Mesendoderm (in vitro differentiated cells): Measurements from ENCODE around the gene CBARP.

Experiments
- DNase-seq: peaks from one replicate; pipeline ENCODE4 v3.0.0; 2013
- H2AK5ac ChIP-seq: 2 replicates; pipeline ENCODE4 v1.6.1; 2013; ENCODE audit warnings: low read length, inconsistent platforms
- H2BK120ac ChIP-seq: 2 replicates; pipeline ENCODE4 v1.6.1; 2013; ENCODE audit warnings: low read depth, mild to moderate bottlenecking, low read length, moderate library complexity, mixed read lengths
- H2BK15ac ChIP-seq: replicated peaks from 2 replicates; pipeline ENCODE4 v1.6.1; 2013; ENCODE audit warnings: low read depth, mild to moderate bottlenecking, moderate library complexity
- H2BK5ac ChIP-seq: 2 replicates; pipeline ENCODE4 v1.6.1; 2013; ENCODE audit warnings: low read length, inconsistent platforms
- H3K18ac ChIP-seq: 2 replicates; pipeline ENCODE4 v1.6.1; 2013; ENCODE audit warnings: mild to moderate bottlenecking, low read length, mixed read lengths
- H3K23ac ChIP-seq: one replicate; pipeline ENCODE4 v1.6.1; 2013; ENCODE audit warnings: low read length
- H3K27ac ChIP-seq: 2 replicates; pipeline ENCODE4 v1.5.1; 2013; ENCODE audit warnings: low read depth, mild to moderate bottlenecking, inconsistent platforms, low read length, moderate library complexity
- H3K27me3 ChIP-seq: 2 replicates; pipeline ENCODE4 v1.6.1; 2013; ENCODE audit warnings: low read length, control low read depth, mild to moderate bottlenecking, inconsistent platforms; ENCODE audit not compliant: insufficient read depth, poor library complexity
- H3K36me3 ChIP-seq: 2 replicates; pipeline ENCODE4 v1.6.1; 2013; ENCODE audit warnings: low read length, inconsistent platforms; ENCODE audit not compliant: control insufficient read depth, insufficient read depth
- H3K4ac ChIP-seq: one replicate; pipeline ENCODE4 v1.6.1; 2013; ENCODE audit warnings: low read depth, mild to moderate bottlenecking, low read length, moderate library complexity
- H3K4me1 ChIP-seq: 2 replicates; pipeline ENCODE4 v1.6.1; 2013; ENCODE audit warnings: low read depth, low read length, inconsistent platforms; ENCODE audit not compliant: control insufficient read depth
- H3K4me2 ChIP-seq: 2 replicates; pipeline ENCODE4 v1.6.1; 2013; ENCODE audit warnings: low read length
- H3K4me3 ChIP-seq: 2 replicates; pipeline ENCODE4 v1.5.1; 2013; ENCODE audit warnings: mild to moderate bottlenecking, low read length
- H3K56ac ChIP-seq: one replicate; pipeline ENCODE4 v1.6.1; 2013; ENCODE audit warnings: low read length
- H3K79me1 ChIP-seq: 2 replicates; pipeline ENCODE4 v1.6.1; 2013; ENCODE audit warnings: low read length, inconsistent platforms
- H3K79me2 ChIP-seq: 2 replicates; pipeline ENCODE4 v1.6.1; 2013; ENCODE audit warnings: mild to moderate bottlenecking, low read length; ENCODE audit not compliant: control insufficient read depth, insufficient read depth
- H3K9ac ChIP-seq: 2 replicates; pipeline ENCODE4 v1.6.1; 2013; ENCODE audit warnings: low read length, inconsistent platforms
- H4K5ac ChIP-seq: one replicate; pipeline ENCODE4 v1.6.1; 2013; ENCODE audit warnings: low read length
- H4K8ac ChIP-seq: one replicate; pipeline ENCODE4 v1.6.1; 2013; ENCODE audit warnings: low read depth, mild to moderate bottlenecking, control low read depth, low read length, moderate library complexity
- WGBS: extraction: QIAGEN DNeasy Blood & Tissue Kit; methylation state at CpG from one replicate; pipeline ENCODE4 v1.1.7; 2013; ENCODE audit warnings: low lambda C conversion rate, missing lambda C conversion rate; ENCODE audit not compliant: insufficient coverage; ENCODE audit errors: extremely low coverage; 5-methylcytosine and 5-hydroxymethylcytosine counted together

Gene CBARP

GRCh38 chr19:1217366-1217765, 20.4 kb downstream of the CBARP start:
- H4K8ac ChIP-seq = no peak overlapping the region
- WGBS = no CpG with 5 or more reads among the region's 15 CpGs
- no peak overlapping the region for H2BK15ac ChIP-seq
- no peaks in the 10 kb centered on the region for H3K27me3 ChIP-seq
- no peak overlapping the region for H4K5ac ChIP-seq
- no peak overlapping the region for H3K4me2 ChIP-seq
- no peak overlapping the region for H3K56ac ChIP-seq
- H3K4ac ChIP-seq = no peak overlapping the region
- H3K79me1 ChIP-seq = peaks cover 26% of the 10 kb centered on the region
- H2AK5ac ChIP-seq = no peak overlapping the region
- H3K18ac ChIP-seq = no peak overlapping the region
- peaks cover 44% of the 10 kb centered on the region for H3K79me2 ChIP-seq
- H3K9ac ChIP-seq = no peak overlapping the region
- no peak overlapping the region for H2BK5ac ChIP-seq
- no peak overlapping the region for H3K23ac ChIP-seq
- H3K36me3 ChIP-seq = no peaks in the 10 kb centered on the region
- no peak overlapping the region for H3K4me3 ChIP-seq
- no peaks in the 10 kb centered on the region for H3K4me1 ChIP-seq
- no peak for DNase-seq
- H3K27ac ChIP-seq = peak overlapping the region; percentile 6
- no peak overlapping the region for H2BK120ac ChIP-seq

GRCh38 chr19:1216756-1217155, 21.0 kb downstream of the CBARP start:
- H3K56ac ChIP-seq = no peak overlapping the region
- no peak overlapping the region for H3K9ac ChIP-seq
- H2BK120ac ChIP-seq = no peak overlapping the region
- H3K18ac ChIP-seq = no peak overlapping the region
- no peak overlapping the region for H4K5ac ChIP-seq
- H3K79me2 ChIP-seq = peaks cover 50% of the 10 kb centered on the region
- no peaks in the 10 kb centered on the region for H3K36me3 ChIP-seq
- no CpG with 5 or more reads among the region's 12 CpGs for whole genome bisulfite sequencing
- H3K23ac ChIP-seq = no peak overlapping the region
- H2BK15ac ChIP-seq = no peak overlapping the region
- no peaks in the 10 kb centered on the region for H3K4me1 ChIP-seq
- no peak overlapping the region for H3K4me2 ChIP-seq
- H3K27me3 ChIP-seq = no peaks in the 10 kb centered on the region
- H3K27ac ChIP-seq = no peak overlapping the region
- no peak overlapping the region for H2BK5ac ChIP-seq
- DNase-seq = no peak
- peaks cover 27% of the 10 kb centered on the region for H3K79me1 ChIP-seq
- no peak overlapping the region for H2AK5ac ChIP-seq
- no peak overlapping the region for H3K4ac ChIP-seq
- no peak overlapping the region for H3K4me3 ChIP-seq
- no peak overlapping the region for H4K8ac ChIP-seq

- Histone ChIP-seq H2BK120ac (no peak overlapping the region), H3K27me3 (no peaks in the 10 kb centered on the region), H3K56ac (no peak overlapping the region), H3K79me2 (peaks cover 65% of the 10 kb centered on the region), H3K9ac (no peak overlapping the region), H3K4me3 (no peak overlapping the region), H3K4me2 (no peak overlapping the region), H2BK5ac (no peak overlapping the region), H3K4ac (no peak overlapping the region), H3K18ac (no peak overlapping the region), H3K79me1 (peaks cover 27% of the 10 kb centered on the region), H3K4me1 (no peaks in the 10 kb centered on the region), H3K23ac (no peak overlapping the region), H3K27ac (no peak overlapping the region), H3K36me3 (no peaks in the 10 kb centered on the region), H4K5ac (no peak overlapping the region), H2AK5ac (no peak overlapping the region), H4K8ac (no peak overlapping the region), H2BK15ac (no peak overlapping the region)
- DNase-seq = no peak
- WGBS = no CpG with 5 or more reads among the region's 26 CpGs
These were observed 22.7 kb downstream of the CBARP start for GRCh38 chr19:1214862-1215731.

GRCh38 chr19:1214299-1214861, 23.4 kb downstream of the CBARP start:
- Histone ChIP-seq H4K5ac (no peak overlapping the region), H2BK120ac (no peak overlapping the region), H2AK5ac (no peak overlapping the region), H3K27ac (no peak overlapping the region), H4K8ac (no peak overlapping the region), H3K18ac (no peak overlapping the region), H3K79me1 (peaks cover 32% of the 10 kb centered on the region), H3K79me2 (peaks cover 72% of the 10 kb centered on the region), H3K4ac (no peak overlapping the region), H3K4me3 (no peak overlapping the region), H3K56ac (no peak overlapping the region), H2BK5ac (no peak overlapping the region), H3K4me1 (no peaks in the 10 kb centered on the region), H3K27me3 (no peaks in the 10 kb centered on the region), H3K36me3 (peaks cover 2% of the 10 kb centered on the region), H3K9ac (no peak overlapping the region), H2BK15ac (no peak overlapping the region), H3K4me2 (no peak overlapping the region), H3K23ac (no peak overlapping the region)
- no CpG with 5 or more reads among the region's 21 CpGs for WGBS
- no peak for DNase-seq

- Histone ChIP-seq H3K36me3 (peaks cover 2% of the 10 kb centered on the region), H3K27me3 (no peaks in the 10 kb centered on the region), H2AK5ac (no peak overlapping the region), H2BK120ac (no peak overlapping the region), H4K8ac (no peak overlapping the region), H3K18ac (no peak overlapping the region), H3K27ac (no peak overlapping the region), H3K9ac (peak overlapping the region; percentile 4), H3K4me3 (no peak overlapping the region), H2BK5ac (no peak overlapping the region), H3K4me2 (no peak overlapping the region), H4K5ac (no peak overlapping the region), H3K4me1 (no peaks in the 10 kb centered on the region), H2BK15ac (no peak overlapping the region), H3K79me2 (peaks cover 75% of the 10 kb centered on the region), H3K23ac (peak overlapping the region; percentile 80), H3K79me1 (peaks cover 29% of the 10 kb centered on the region), H3K56ac (peak overlapping the region; percentile 30), H3K4ac (no peak overlapping the region)
- DNase-seq = no peak
- WGBS = no CpG with 5 or more reads among the region's 39 CpGs
These were observed 24.2 kb downstream of the CBARP start for GRCh38 chr19:1213391-1214286.
